HepG2 (cell line): ENCODE measurements around the gene SNAPC4. TPM values are rescaled to one million over a fixed set of nuclear protein-coding genes. Genes with fewer than 3 reads are reported as not detected.

ENCODE experiments used
- ATM ChIP-seq: fragments of 450-650 bp; IDR thresholded peaks from 2 replicates; pipeline ENCODE4 v1.7.1; 2017; ENCODE audit warnings: mild to moderate bottlenecking, borderline replicate concordance
- MLLT10 ChIP-seq: sonication (generic); formaldehyde crosslinking; IDR thresholded peaks from 2 replicates; pipeline ENCODE4 v1.4.0; 2020; ENCODE audit warnings: missing genetic modification reagents
- PCBP1 ChIP-seq: fragments of 200-400 bp; formaldehyde crosslinking; IDR thresholded peaks from 2 replicates; pipeline ENCODE4 v1.6.1; 2017; ENCODE audit warnings: mild to moderate bottlenecking, low read depth, low read length, borderline replicate concordance
- RFXANK ChIP-seq: IDR thresholded peaks from 2 replicates; pipeline ENCODE4 v1.6.1; 2016
- ZBTB38 ChIP-seq: sonication (generic); formaldehyde crosslinking; IDR thresholded peaks from 2 replicates; pipeline ENCODE4 v1.5.1; 2020; ENCODE audit warnings: mild to moderate bottlenecking, missing genetic modification reagents
- ZFP36L2 ChIP-seq: sonication (generic); formaldehyde crosslinking; IDR thresholded peaks from 2 replicates; pipeline ENCODE4 v1.4.0; 2020; ENCODE audit warnings: missing genetic modification reagents
- ZFY ChIP-seq: sonication (generic); formaldehyde crosslinking; IDR thresholded peaks from 2 replicates; pipeline ENCODE4 v1.4.0; 2020; ENCODE audit warnings: missing genetic modification reagents
- ZNF10 ChIP-seq: sonication (generic); formaldehyde crosslinking; IDR thresholded peaks from 2 replicates; pipeline ENCODE4 v1.4.0; 2020; ENCODE audit warnings: mild to moderate bottlenecking, low read depth, missing genetic modification reagents, borderline replicate concordance
- ZNF235 ChIP-seq: sonication (generic); formaldehyde crosslinking; IDR thresholded peaks from 2 replicates; pipeline ENCODE4 v1.8.1; 2023; ENCODE audit warnings: mild to moderate bottlenecking, missing genetic modification reagents, borderline replicate concordance
- ZNF317 ChIP-seq: sonication (generic); formaldehyde crosslinking; IDR thresholded peaks from 2 replicates; pipeline ENCODE4 v1.5.0; 2020; ENCODE audit warnings: mild to moderate bottlenecking, missing genetic modification reagents
- ZNF558 ChIP-seq: sonication (generic); formaldehyde crosslinking; IDR thresholded peaks from 2 replicates; pipeline ENCODE4 v1.9.0; 2022; ENCODE audit warnings: mild to moderate bottlenecking, missing genetic modification reagents, borderline replicate concordance
- ZNF672 ChIP-seq: sonication (generic); formaldehyde crosslinking; IDR thresholded peaks from 2 replicates; pipeline ENCODE4 v1.8.1; 2022; ENCODE audit warnings: missing genetic modification reagents
- ZNF773 ChIP-seq: sonication (generic); formaldehyde crosslinking; IDR thresholded peaks from 2 replicates; pipeline ENCODE4 v1.4.0; 2020; ENCODE audit warnings: missing genetic modification reagents, borderline replicate concordance
- polyA plus RNA-seq, 8 experiments: library from polyadenylated mRNA; depleted of rRNA in 3 of 8; stranded (reverse) in 7 of 8; unstranded in 1 of 8; fragments of >200 nt; fragmentation: Illumina TruSeq in 4 of 8; extraction: Trizol in 4 of 8; gene quantifications; 2 replicates each; pipeline versions ENCODE4 v1.2.1 to v1.2.3, GENCODE V29; 2011 to 2016; ENCODE audit warnings: low read depth in 4 of 8, missing spikeins in 1 of 8, mixed read lengths in 1 of 8; ENCODE audit not compliant: insufficient read depth in 1 of 8
- total RNA-seq, 5 experiments: library from RNA; depleted of rRNA; stranded (reverse); fragments of >200 nt; fragmentation: Illumina TruSeq; extraction: Trizol; gene quantifications; 2 replicates each; pipeline ENCODE4 v1.2.3, GENCODE V29; 2016; ENCODE audit warnings: low read depth in 1 of 5
- TF ChIP-seq, protein P1 (sequence below): IDR thresholded peaks from 2 replicates; pipeline ENCODE4 v1.6.1; 2018; ENCODE audit warnings: missing genetic modification reagents, mild to moderate bottlenecking, missing compliant biosample characterization
- TF ChIP-seq, protein P2 (sequence below): IDR thresholded peaks from 2 replicates; pipeline ENCODE4 v1.6.1; 2016; ENCODE audit warnings: missing compliant biosample characterization, missing genetic modification reagents, borderline replicate concordance
- TF ChIP-seq, protein P3 (sequence below): sonication (generic); formaldehyde crosslinking; IDR thresholded peaks from 2 replicates; pipeline ENCODE4 v1.8.0; 2022; ENCODE audit warnings: mild to moderate bottlenecking, missing genetic modification reagents, moderate library complexity
- TF ChIP-seq, protein P4 (sequence below): sonication (generic); formaldehyde crosslinking; IDR thresholded peaks from 2 replicates; pipeline ENCODE4 v1.4.0; 2020; ENCODE audit warnings: missing genetic modification reagents
- TF ChIP-seq, protein P5 (sequence below): sonication (generic); formaldehyde crosslinking; IDR thresholded peaks from 2 replicates; pipeline ENCODE4 v1.4.0; 2020; ENCODE audit warnings: mild to moderate bottlenecking, missing genetic modification reagents
- TF ChIP-seq, protein P6 (sequence below): sonication (generic); formaldehyde crosslinking; IDR thresholded peaks from 2 replicates; pipeline ENCODE4 v1.4.0; 2020; ENCODE audit warnings: missing genetic modification reagents, borderline replicate concordance

Gene SNAPC4
- total and polyA plus RNA-seq, 2 of the 13 experiments (the other 11 are each of a cell fraction or from before 2014, with no cell fraction given), result 2.0 to 6.0 TPM

DNA sequence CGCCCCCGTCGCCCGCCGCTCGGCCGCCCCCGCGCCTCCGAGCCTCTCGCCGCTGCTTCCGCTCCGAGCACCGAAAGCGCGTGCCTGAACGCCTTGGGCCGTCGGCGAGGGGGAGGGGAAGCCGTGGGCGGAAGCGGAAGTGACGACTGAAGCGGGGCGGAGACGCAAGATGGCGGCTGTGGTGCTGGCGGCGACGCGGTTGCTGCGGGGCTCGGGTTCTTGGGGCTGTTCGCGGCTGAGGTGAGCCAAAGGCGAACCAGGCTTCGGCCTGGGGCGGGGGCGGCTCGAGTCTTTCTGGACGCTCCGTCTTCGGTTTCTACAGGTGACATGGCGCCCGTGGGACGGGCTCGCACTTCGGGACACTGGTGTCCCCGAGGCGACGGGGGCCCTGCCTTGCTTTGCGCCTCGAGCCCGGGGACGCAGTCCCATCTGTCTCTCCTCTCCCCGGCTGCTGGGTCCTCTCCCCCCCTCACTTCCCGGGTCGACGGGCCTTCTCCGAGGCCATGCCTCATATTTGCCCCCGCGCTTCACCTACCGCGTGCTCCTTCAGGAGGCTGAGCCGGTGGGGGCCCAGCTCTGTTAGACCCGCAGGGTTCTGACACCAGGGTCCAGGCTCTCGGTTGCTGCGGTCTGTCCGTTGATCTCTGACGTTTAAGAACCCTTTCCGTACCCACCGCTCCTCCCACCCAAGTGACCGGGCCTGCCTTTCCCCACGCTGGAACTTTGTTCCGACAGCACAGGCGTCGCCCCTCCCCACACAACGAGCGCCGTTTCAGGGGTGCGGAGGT, 10.7 kb upstream of the SNAPC4 start, which contains the start of the genes ENTR1 and PMPCA (continued):
- TF ChIP-seq ZNF773 (CRISPR knock-in tag), result no peak
- TF ChIP-seq RFXANK (CRISPR knock-in tag), result no peak
- TF ChIP-seq, protein P1, sequence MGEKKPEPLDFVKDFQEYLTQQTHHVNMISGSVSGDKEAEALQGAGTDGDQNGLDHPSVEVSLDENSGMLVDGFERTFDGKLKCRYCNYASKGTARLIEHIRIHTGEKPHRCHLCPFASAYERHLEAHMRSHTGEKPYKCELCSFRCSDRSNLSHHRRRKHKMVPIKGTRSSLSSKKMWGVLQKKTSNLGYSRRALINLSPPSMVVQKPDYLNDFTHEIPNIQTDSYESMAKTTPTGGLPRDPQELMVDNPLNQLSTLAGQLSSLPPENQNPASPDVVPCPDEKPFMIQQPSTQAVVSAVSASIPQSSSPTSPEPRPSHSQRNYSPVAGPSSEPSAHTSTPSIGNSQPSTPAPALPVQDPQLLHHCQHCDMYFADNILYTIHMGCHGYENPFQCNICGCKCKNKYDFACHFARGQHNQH (CRISPR knock-in tag), result peak; percentile 54; the same call in 1 of the 2 replicates
- TF ChIP-seq ZFP36L2 (CRISPR knock-in tag), result no peak
- 0 out of 2 replicates have a peak, but pooled peaks have one; percentile 22 for TF ChIP-seq ZNF558
- TF ChIP-seq ZNF235 (CRISPR knock-in tag), result no peak
- TF ChIP-seq ZNF672 (CRISPR knock-in tag), result no peak
- no peak for TF ChIP-seq MLLT10 (CRISPR knock-in tag)
- no peak for TF ChIP-seq ZNF10 (CRISPR knock-in tag)
- TF ChIP-seq, protein P2, sequence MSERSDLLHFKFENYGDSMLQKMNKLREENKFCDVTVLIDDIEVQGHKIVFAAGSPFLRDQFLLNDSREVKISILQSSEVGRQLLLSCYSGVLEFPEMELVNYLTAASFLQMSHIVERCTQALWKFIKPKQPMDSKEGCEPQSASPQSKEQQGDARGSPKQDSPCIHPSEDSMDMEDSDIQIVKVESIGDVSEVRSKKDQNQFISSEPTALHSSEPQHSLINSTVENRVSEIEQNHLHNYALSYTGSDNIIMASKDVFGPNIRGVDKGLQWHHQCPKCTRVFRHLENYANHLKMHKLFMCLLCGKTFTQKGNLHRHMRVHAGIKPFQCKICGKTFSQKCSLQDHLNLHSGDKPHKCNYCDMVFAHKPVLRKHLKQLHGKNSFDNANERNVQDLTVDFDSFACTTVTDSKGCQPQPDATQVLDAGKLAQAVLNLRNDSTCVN (CRISPR knock-in tag), result peak; percentile 71; the same call in 1 of the 2 replicates
- peak; percentile 79 for TF ChIP-seq ZNF317 (CRISPR knock-in tag)
- TF ChIP-seq ZFY (CRISPR knock-in tag), result peak; percentile 74
- TF ChIP-seq, protein P3, sequence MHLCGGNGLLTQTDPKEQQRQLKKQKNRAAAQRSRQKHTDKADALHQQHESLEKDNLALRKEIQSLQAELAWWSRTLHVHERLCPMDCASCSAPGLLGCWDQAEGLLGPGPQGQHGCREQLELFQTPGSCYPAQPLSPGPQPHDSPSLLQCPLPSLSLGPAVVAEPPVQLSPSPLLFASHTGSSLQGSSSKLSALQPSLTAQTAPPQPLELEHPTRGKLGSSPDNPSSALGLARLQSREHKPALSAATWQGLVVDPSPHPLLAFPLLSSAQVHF (CRISPR knock-in tag), result no peak; the same call in none of the 2 replicates
- TF ChIP-seq ATM, result no peak
- TF ChIP-seq ZBTB38 (CRISPR knock-in tag), result peak; percentile 48
- TF ChIP-seq, protein P4, sequence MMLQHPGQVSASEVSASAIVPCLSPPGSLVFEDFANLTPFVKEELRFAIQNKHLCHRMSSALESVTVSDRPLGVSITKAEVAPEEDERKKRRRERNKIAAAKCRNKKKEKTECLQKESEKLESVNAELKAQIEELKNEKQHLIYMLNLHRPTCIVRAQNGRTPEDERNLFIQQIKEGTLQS (CRISPR knock-in tag), result peak; percentile 36; the same call in 1 of the 2 replicates
- TF ChIP-seq PCBP1, result no peak; the same call in 1 of the 2 replicates
- TF ChIP-seq, protein P5, sequence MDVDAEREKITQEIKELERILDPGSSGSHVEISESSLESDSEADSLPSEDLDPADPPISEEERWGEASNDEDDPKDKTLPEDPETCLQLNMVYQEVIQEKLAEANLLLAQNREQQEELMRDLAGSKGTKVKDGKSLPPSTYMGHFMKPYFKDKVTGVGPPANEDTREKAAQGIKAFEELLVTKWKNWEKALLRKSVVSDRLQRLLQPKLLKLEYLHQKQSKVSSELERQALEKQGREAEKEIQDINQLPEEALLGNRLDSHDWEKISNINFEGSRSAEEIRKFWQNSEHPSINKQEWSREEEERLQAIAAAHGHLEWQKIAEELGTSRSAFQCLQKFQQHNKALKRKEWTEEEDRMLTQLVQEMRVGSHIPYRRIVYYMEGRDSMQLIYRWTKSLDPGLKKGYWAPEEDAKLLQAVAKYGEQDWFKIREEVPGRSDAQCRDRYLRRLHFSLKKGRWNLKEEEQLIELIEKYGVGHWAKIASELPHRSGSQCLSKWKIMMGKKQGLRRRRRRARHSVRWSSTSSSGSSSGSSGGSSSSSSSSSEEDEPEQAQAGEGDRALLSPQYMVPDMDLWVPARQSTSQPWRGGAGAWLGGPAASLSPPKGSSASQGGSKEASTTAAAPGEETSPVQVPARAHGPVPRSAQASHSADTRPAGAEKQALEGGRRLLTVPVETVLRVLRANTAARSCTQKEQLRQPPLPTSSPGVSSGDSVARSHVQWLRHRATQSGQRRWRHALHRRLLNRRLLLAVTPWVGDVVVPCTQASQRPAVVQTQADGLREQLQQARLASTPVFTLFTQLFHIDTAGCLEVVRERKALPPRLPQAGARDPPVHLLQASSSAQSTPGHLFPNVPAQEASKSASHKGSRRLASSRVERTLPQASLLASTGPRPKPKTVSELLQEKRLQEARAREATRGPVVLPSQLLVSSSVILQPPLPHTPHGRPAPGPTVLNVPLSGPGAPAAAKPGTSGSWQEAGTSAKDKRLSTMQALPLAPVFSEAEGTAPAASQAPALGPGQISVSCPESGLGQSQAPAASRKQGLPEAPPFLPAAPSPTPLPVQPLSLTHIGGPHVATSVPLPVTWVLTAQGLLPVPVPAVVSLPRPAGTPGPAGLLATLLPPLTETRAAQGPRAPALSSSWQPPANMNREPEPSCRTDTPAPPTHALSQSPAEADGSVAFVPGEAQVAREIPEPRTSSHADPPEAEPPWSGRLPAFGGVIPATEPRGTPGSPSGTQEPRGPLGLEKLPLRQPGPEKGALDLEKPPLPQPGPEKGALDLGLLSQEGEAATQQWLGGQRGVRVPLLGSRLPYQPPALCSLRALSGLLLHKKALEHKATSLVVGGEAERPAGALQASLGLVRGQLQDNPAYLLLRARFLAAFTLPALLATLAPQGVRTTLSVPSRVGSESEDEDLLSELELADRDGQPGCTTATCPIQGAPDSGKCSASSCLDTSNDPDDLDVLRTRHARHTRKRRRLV (CRISPR knock-in tag), result peak; percentile 85; the same call in 1 of the 2 replicates
- TF ChIP-seq, protein P6, sequence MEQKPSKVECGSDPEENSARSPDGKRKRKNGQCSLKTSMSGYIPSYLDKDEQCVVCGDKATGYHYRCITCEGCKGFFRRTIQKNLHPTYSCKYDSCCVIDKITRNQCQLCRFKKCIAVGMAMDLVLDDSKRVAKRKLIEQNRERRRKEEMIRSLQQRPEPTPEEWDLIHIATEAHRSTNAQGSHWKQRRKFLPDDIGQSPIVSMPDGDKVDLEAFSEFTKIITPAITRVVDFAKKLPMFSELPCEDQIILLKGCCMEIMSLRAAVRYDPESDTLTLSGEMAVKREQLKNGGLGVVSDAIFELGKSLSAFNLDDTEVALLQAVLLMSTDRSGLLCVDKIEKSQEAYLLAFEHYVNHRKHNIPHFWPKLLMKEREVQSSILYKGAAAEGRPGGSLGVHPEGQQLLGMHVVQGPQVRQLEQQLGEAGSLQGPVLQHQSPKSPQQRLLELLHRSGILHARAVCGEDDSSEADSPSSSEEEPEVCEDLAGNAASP (CRISPR knock-in tag), result no peak; the same call in 1 of the 2 replicates
